ENCODE results near the gene CNTRL.

- TF ChIP-seq TAF1 (IDR thresholded peaks at IDR 0.05; ENCODE audit: low read depth, low read length) (0 out of 2 replicates have a peak, but pooled peaks have one; percentile 50), POLR2A (IDR thresholded peaks at IDR 0.05; ENCODE audit: low read depth, low read length) (peak; percentile 82), POLR2AphosphoS5 (IDR thresholded peaks at IDR 0.05; ENCODE audit: low read depth, low read length) (peak; percentile 86), SPI1 (IDR thresholded peaks at IDR 0.05; ENCODE audit: low read depth, low read length) (no peak), POU2F2 (IDR thresholded peaks at IDR 0.05; ENCODE audit: low read depth, low read length) (peak; percentile 66; the same call in 1 of the 2 replicates), PAX5 (IDR thresholded peaks at IDR 0.05; ENCODE audit: insufficient read depth, low read length, severe bottlenecking) (no peak)
Observed at GRCh38 chr9:121074370-121075250, at the start of gene CNTRL.
